HT1080 (cell line): ENCODE measurements around the gene CUX1. TPM values are rescaled to one million over a fixed set of nuclear protein-coding genes. Genes with fewer than 3 reads are reported as not detected.
"Not testable (repeated sequence)": the region's sequence is repeated elsewhere in the genome, so short reads cannot be mapped to it uniquely, and the experiment has no call there.

Source experiments
- DNase-seq: peaks from one replicate; pipeline ENCODE4 v3.0.0-alpha.2; 2015; ENCODE audit warnings: low read depth
- total RNA-seq: library from RNA; depleted of rRNA; stranded (reverse); fragments of >200 nt; shearing (Covaris generic); gene quantifications from 2 replicates; pipeline ENCODE4 v1.2.3, GENCODE V29; 2014

CUX1 gene
- total RNA-seq, 1 experiment from 2014 or later: 21.2 TPM

DNA sequence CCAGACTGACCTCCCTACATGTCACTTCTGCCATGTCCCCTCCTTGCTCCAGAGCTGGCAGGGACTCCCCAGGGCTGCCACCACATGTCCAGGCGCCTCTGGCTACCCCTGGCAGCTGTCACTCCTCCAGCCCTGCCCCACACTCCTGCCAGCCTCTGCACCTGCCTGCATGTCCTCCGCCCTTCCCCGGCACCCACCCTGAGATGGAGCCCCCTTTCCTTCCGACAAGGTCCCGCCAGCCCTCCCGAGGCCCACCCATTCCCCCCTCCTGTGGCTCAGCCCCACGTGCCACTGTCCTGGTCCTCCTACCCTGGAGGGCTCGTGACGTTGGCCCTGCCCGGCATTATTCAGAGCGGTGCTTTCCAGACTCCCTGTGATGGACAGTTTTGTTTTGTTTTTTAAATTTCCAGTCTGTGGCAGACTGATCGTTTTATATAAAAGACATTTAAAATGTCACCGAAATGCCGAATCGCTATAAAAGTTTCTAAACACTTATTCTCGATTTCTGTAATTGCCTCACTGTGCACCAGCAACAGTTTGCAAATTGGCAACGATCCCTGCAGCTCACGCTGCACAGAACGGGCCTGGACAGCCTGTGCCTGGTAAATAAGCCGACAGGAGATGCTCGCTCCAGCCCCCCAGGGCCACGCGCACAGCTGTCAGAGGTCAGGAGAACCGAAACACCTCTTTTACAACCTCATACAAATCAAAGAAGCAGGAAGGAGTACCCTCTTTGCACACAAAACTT lies 358.2 kb downstream of the CUX1 start:
- no peak for DNase-seq

DNA sequence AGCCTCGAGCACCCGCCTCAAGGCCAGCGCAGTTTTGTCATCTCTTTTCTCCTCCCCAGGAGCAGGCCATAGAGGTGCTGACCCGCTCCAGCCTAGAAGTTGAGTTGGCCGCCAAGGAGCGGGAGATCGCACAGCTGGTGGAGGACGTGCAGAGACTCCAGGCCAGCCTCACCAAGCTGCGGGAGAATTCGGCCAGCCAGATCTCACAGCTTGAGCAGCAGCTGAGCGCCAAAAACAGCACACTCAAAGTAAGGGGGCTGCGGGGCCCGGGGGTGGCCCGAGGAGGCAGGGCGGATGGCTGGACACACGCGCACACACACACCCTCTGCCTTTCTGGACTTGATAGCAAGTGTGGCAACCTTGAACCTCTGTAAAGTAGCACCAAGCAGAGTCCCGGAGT lies 361.0 kb downstream of the CUX1 start:
- DNase-seq: no peak

DNA sequence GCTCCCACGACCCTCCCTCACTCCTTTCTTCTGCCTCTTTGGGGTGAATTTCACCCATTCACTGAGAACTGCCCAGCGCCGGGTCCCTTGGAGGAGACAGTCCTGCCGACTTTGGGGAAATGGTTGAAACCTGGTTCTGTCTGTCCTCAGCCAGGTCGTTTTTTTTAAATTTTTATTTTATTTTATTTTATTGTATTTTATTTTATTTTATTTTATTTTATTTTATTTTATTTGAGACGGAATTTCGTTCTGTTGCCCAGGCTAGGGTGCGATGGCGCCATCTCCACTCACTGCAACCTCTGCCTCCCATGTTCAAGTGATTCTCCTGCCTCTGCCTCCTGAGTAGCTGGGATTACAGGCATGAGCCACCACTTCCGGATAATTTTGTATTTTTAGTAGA lies 363.3 kb downstream of the CUX1 start:
- DNase-seq: no peak

DNA sequence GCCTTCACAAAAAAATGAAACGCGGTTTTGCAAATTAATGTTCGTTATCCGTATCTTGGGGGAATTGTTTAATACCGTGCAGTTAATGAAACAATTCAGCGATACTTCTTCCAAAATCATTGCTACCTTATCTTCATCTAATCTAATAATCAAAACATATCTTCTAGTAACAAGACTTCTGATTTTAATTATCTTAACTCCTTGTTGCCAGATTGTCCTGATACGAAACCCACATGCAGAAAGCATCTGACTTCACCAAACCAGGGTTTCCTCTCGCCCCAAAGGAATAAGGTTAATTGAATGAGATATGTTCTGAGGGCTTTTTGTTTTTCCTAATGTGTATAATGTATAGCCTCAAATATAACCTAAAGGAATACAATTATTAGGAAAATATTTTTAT lies 364.1 kb downstream of the CUX1 start:
- no peak for DNase-seq

DNA sequence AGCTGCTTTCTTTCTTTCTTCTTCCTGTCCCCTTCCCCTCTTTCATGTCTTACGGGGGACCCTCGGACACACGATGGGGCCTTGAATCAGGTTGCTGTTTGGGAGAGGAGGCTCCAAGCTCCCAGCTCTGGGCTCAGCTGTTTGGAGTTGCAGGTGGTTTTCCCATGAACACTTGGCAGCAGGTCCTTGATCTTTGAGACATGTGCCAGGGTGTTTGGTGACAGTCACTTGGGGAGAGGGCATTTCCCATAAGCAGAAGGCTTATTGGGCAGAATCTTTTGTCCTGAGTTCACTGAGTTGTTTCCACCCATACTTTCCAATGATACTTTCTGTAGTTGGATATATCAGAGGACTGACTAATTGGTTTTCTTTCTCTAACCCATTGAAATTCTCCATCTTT lies 364.6 kb downstream of the CUX1 start:
- no peak for DNase-seq

DNA sequence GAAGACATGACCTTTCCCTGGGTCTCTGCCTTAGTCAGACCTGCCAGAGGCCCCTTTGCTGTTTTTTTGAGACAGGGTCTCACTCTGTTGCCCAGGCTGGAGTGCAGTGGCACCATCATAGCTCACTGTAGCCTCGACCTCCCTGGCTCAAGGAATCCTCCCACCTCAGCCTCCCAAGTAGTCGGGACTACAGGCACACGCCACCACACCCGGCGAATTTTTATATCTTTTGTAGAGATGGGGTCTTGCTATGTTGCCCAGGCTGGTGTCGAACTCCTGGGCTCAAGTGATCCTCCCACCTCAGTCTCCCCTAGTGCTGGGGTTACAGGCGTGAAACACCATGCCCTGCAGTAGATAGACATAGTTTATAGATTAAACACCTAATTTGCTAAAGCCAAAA lies 366.4 kb downstream of the CUX1 start:
- DNase-seq: not testable (repeated sequence)

DNA sequence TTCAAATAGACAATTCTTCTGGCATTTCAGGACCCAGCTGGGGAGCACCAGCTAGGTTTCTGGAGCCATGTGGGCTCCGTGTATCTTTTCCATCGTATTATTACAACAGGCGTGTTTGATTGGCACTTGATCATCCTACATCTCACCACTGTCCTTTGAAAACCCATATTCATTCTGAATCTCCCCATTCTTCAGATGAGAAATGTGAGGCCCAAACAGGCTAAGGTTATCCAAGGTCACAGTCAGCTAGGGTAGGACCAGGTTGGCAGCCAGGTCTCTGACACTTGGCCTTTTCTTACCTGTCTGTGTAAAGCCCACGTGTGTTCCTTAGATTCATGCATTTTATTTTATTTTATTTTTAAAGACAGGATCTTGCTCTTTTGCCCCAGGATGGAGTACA lies 366.9 kb downstream of the CUX1 start:
- no peak for DNase-seq

DNA sequence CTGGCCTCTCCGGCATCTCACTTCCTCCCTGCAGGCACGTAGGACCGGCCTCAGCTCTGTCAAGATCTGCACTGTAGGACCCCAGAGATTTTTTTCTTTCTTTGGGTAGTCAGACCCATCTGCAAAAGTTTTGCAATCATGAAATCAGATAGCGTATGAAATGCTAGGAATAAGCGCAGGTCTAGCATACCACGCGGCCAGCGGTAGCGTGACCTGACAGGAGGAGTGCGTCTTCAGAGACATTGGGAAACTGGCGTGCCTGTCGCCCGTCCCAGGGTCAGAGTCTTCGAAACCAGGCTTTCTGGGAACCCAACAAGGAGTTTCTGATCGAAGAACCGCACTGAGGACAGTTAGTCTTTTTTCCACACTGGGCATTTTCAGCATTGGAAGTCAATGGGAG lies 368.4 kb downstream of the CUX1 start:
- DNase-seq: no peak

DNA sequence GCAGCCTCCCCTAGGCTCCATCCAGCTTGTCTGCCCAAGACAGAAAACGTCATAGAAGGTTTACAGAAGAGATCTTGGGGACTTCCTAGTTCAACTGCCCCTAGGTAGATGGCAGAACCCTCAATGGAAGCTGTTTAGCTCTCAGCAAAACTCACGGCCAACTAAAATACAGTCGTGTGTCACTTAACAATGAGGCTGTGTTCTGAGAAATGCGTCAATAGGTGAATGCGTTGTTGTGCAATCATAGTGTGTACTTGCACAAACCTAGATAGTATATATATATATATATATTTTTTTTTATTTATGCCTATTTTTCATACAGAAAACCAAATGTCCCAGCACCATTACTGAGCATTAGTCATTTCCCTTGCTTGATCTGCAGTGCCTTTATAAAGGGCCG lies 368.9 kb downstream of the CUX1 start:
- no peak for DNase-seq

DNA sequence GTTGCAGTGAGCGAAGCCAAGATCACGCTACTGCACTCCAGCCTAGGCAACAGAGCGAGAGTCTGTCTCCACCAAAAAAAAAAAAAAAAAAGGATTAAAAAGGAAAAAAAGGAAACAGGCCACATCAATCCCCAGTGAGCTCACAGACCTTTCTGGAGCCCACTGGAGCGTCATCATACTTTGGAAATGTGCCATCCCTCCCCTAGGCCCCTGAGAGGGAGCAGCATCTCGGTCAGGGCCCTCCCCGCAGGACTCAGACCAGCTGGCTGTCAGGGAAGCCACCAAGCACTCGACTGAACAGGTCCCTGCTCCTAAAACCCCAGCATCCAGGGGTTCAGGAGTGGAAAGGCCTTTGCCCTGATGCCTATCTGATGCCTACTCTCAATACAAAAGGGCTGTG lies 371.3 kb downstream of the CUX1 start:
- DNase-seq: no peak

DNA sequence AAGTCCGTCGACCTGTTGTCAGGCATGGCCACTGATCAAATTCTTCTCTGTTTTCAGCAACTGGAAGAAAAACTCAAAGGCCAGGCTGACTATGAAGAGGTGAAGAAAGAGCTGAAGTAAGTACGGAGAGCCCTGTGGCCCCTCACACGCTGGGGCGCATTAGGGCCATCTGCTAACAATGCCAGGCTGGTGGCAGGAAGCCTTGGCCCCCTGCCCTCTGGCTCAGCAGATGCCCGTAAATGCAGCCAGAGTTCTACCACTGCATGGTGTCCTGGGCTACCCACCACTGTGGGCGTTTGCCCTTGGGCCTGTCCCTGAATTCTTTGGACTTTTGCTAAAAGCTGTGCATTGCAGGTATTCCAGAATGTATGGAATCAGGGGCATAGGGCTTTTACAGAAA lies 372.3 kb downstream of the CUX1 start:
- DNase-seq: no peak

DNA sequence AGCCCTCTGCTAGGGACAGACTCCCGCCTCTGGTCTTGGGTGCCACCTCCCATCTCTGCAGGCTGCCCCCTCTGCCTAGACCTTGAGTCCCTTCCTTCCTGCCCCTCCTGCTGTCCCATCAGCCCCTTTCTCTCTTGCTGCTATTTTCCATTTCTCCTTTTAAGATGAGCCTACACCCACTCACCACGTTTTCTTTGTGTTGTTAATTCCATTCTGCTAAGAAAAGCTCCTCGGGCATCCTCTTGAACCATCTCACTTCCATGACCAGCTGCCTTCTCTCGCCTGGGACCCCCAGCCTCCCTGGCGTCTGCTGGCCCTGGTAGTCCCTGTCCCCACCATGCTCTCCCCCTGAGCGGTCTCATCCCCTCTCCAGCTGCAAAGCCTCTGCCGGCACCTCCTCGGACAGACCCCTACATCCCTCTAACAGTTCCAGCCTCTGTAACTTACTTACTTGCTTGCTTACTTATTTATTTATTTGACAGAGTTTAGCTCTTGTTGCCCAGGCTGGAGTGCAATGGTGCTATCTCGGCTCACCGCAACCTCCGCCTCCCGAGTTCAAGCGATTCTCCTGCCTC lies 373.4 kb downstream of the CUX1 start:
- no peak for DNase-seq

DNA sequence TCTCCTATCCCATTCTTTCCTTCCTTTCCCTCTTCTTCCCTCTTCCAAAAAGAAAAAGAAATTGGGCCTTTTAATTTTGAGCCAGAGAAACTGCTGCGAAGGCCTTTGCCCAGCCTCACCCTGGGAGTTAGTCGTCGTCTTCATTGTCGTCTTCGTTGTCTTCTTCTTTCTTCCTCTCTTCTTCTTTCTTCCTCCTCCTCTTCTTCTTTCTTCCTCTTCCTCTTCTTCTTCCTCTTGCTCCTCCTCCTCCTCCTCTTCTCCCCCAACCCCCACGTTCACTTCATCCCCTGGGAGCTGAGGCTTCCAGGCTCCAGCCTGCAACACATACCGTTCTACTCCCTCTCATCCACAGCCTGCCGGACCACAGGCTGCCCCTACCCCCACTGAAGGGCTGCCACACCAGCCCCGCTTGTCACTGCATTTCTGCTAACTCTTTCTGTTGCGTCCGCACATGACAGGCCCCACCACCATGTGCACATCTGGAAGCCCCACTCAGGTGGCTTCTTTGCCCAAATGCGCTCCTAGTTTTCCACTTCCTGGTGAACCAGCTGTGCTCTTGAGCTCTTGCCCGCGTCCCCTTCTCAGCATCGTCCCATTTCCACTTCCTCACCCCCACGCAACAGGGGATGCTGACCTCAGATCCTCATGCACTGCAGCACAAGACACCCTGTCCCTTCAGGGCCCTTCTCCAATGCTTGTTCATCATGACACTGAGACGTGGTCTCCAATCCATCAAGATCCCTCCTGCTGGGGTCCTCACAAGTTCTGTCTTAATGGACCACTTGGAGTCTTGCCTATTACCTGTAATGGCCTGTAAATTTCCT lies 374.3 kb downstream of the CUX1 start:
- no peak for DNase-seq

DNA sequence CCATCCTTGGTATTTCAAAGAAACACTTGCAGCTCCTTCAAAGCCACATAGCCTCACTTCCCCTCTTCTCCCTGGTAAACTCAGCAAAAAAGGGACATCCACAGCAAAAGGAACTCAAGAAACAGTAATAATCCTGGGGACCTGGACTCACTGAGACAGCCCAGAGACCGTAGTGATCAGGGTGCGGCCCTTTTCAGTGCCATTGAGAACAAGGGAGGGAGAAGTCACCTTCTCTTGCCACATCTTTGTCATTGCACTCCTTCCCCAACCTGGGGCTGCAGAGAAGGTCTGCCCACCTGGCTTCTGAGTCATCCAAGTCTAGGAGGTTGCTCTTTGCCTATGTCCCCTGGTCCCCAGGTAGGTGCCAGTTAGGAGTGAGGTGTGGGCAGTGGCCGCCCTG lies 375.4 kb downstream of the CUX1 start:
- DNase-seq: no peak

DNA sequence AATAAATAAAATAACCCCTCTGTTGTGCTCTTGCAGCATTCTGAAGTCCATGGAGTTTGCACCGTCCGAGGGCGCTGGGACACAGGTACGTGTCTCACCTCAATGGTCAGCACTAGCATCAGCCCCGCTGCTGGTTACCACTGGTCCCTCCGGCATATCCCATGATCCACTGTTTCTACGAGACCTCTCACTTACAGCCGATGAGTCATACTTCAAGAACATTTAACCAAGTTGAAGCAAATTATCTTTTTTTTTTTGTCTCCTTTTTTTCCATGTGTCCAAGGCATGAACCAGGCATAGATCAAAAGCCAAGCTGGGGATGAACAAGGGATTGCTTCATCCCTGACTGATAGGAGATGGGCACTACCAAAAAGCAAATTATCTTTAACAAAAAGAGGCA lies 376.4 kb downstream of the CUX1 start:
- peak; percentile 3 for DNase-seq

DNA sequence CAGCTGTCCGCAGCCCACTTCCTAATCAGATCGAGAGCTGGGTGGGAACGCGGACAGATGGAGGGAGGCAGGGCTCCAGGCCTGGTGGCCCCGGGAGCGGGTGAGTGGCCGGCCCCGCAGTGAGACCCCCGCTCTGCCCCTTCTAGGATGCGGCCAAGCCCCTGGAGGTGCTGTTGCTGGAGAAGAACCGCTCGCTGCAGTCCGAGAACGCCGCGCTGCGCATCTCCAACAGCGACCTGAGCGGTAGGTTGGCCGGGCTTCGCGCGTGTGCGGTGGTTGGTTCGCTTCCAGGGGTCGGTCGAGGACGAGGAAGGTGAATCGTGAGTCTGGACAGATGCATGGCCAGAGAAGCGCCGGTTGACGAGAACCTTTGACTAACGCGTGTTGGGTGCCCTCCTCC lies 377.9 kb downstream of the CUX1 start:
- DNase-seq: no peak

DNA sequence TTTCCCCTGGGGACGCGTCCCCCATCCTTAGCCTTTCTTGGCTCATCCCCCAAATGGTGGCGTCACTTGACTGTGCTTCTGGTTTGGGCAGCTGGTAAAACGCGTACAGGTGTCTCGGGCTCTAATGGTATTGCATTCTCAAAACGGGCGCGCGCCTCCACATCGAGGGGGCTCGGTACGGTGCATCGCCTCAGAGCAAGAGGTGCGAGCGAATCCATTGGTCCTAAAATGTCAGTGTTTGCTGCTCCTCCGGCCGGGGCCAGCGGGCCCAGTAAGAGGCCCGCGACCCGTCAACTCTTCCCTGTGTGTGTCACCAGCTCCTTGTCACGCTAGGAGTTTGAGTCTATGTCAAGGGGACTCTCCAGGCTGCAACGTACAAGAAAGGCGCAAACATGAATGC lies 378.6 kb downstream of the CUX1 start:
- no peak for DNase-seq

DNA sequence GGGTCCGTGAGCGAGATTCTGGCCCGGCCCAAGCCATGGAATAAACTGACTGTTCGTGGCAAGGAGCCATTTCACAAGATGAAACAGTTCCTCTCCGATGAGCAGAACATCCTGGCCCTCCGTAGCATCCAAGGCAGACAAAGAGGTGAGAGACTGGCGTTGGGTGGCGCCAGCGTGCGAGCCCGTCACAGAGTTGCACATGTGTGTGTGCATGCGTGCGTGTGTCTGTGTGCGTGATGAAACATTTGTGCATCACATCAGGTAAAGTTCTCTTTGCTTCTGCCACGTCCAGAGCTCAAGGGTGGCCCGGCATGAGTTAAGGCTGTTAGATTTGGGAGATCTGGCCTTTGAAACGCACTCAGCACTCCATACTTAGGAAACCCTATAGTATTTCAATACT lies 379.7 kb downstream of the CUX1 start:
- no peak for DNase-seq

DNA sequence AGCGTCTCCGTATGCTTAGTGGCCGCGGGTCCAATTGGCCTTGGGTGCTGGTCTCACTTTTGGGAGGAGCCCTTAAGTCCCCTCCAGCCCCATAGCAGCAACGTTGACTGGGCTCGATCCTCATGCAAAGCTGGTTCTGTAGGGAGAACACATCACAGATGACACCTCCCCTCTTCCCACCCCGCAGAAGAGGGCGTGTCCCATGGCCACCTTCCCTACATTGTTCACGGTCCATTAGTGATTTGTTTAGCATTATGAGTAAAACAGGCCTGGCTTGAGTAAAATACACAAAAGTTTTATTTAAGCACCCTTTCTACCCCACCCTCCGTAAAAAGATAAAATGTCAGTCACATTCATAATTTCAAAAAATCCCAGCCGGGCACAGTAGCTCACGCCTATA lies 380.2 kb downstream of the CUX1 start:
- no peak for DNase-seq

DNA sequence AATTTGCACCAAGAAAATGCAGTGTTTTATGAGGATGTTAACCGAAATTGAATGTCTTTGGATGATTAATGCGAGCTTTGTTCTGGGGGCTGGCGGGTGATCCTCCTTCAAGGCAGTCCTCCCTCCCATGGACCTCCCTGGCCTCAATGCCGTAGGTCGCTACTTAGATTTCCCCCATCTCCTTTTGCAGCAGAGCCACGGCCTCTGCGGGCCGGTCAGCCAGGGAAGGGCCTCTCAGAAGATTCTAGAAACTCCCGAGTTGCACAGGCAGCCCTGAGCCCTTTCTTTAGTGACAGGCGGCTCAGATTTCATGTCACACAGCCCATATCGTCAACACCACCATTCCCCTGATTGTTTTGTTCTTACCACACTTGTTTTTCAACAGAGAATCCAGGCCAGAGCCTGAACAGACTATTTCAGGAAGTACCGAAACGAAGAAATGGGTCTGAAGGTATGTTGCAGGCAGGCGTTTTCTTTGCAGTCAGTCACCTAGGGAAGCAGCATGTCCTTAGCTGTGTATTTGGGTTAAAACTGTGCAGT lies 381.1 kb downstream of the CUX1 start:
- DNase-seq: no peak

DNA sequence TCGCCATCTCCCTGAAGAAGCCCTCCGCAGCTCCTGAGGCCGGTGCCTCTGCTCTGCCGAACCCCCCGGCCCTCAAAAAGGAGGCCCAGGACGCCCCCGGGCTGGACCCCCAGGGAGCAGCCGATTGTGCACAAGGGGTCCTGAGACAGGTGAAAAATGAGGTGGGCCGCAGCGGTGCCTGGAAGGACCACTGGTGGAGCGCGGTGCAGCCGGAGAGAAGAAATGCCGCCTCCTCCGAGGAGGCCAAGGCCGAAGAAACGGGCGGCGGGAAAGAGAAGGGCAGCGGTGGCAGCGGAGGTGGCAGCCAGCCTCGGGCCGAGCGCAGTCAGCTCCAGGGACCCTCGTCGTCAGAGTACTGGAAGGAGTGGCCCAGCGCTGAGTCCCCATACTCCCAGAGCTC lies 384.1 kb downstream of the CUX1 start:
- DNase-seq: no peak

DNA sequence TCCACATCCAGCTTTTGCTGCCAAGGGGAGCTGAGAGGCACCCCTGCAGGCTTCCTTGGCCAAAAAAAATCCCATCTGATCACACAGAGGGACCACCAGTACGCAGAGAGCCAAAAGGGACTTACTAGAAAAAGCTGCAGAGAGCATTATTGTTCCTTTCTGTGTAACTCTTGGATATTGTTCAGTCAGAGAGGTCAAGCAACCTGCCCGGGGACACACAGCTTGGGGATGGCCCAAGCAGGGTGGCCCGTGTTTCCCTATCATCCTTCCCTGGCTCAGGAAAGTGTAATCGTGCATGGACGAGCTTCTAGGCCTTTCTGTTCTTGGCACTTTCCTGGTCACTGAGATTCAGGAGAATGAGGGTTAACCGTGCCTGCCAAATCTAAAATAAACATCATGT lies 385.1 kb downstream of the CUX1 start:
- DNase-seq: no peak
